Stimulated activated CD4-positive, alpha-beta T cell treated with anti-CD3 and anti-CD28 coated beads, Interleukin-4, amount 100 ng/mL, for 1 hour (primary cell): Measurements from ENCODE around the gene CHRND.

ENCODE experiments used
- DNase-seq: peaks from one replicate; pipeline ENCODE4 v3.0.0-alpha.2; 2020

Gene CHRND

DNA sequence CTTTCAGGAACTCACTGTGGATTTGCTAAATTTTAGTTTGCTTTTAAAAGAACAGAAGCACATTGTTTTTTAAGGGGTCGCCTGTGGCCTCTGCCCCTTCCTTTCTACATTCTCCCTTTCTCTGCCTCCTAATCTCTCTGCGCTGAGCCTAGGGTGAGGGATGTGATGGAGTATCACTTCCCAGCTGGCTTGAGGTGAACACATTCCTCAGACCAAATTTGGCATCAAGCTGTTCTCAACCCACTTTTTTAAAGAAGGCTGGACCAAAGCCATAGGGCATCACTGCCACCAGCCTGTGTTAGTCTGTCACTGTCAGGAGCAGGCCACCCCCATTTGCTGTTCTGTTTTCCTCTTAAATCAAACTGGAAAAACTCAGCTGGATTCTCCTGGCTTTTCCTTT is 51.9 kb downstream of the CHRND start:
- no peak for DNase-seq

DNA sequence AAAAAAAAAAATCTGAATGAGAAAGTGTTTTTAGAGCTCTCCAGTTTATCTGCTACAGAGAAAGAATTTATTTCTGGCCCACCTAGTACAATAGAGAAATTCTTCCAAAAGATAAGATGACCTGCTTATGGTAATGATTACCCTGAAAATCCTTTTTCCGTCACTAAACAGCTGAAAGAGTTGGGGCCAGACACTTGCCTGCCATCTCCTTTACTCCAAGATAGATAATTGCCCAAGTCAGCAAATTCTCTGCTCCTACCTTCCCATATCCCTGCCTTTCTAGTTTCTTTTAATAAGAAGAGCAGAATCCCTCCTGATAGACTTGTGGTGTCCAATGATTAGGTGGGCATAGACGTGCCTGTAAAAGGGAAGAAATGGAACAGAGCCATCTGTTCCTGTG is 52.7 kb downstream of the CHRND start:
- DNase-seq, result no peak

GRCh38 chr2:232580648-232580981 is 54.7 kb downstream of the CHRND start:
- DNase-seq, result no peak

- no peak for DNase-seq
Observed at GRCh38 chr2:232581725-232582124, 55.8 kb downstream of the CHRND start.

- no peak for DNase-seq
Observed at GRCh38 chr2:232584238-232584637, 58.3 kb downstream of the CHRND start.
